ENCODE results near the gene PCMTD2. TPM values are rescaled to one million over a fixed set of nuclear protein-coding genes. Genes with fewer than 3 reads are reported as not detected.
"Not testable (repeated sequence)": the region's sequence is repeated elsewhere in the genome, so short reads cannot be mapped to it uniquely, and the experiment has no call there.

PCMTD2 gene
- total and polyA plus RNA-seq, 5 experiments from 2014 or later = 63.1 to 231 (median 80.2) TPM

- Mint-ChIP-seq H3K36me3 (no peaks in the 10 kb centered on the region), H3K27me3 (peaks cover 0 to 6% (median 0%) of the 10 kb centered on the region in 5 donors), H3K4me1 (peaks cover 8 to 40% (median 13%) of the 10 kb centered on the region in 4 donors), H3K4me3 (peak overlapping the region in 8 of 10 donors; percentile 28 to 66 (median 52)), H3K9me3 (no peaks in the 10 kb centered on the region), H3K27ac (peak overlapping the region in 7 of 10 donors; percentile 9 to 70 (median 55))
- peak; percentile 63 to 84 for ATAC-seq
- peak in 4 of 10 donors; percentile 10 to 40 (median 30) for DNase-seq
- POLR2A ChIA-PET = no interaction called here
These were observed 28.6 kb upstream of the PCMTD2 start for GRCh38 chr20:64226686-64227580.

DNA sequence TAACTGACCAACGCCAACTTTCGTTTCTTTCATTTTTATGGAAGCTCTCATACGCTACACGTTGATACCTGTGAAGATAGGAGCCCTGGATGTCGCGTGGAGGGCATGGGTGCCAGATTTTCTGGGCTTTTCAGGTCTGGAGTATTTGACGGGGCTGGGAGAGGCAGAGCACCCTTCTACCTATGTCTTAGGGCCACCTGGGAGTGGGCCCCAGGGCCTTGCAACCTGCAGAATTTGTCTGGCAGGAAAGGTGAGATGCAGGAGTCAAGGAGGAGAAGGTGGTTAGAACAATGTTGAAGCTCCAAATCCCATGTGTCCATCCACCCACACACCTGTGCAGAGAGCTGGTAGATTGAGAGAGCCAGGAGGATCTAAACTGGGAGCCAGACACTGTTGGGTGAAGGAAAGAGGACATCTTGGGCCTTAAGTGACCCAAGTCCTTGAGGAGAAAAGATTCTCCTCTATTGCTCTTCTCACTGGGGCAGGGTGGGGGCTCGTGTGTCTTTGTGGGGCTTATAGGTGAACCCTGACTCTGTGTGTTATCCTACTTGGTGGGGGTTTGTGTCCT is 27.4 kb upstream of the PCMTD2 start:
- H3K4me3 Mint-ChIP-seq = peak overlapping the region in 3 of 10 donors; percentile 7 to 39 (median 18)
- peak overlapping the region in 3 of 10 donors; percentile 32 to 68 (median 67) for H3K27ac Mint-ChIP-seq
- no peak for ATAC-seq
- H3K27me3 Mint-ChIP-seq = peaks cover 0 to 3% (median 0%) of the 10 kb centered on the region in 5 donors
- peaks cover 10 to 45% (median 13%) of the 10 kb centered on the region in 4 donors for H3K4me1 Mint-ChIP-seq
- H3K9me3 Mint-ChIP-seq = no peaks in the 10 kb centered on the region
- POLR2A ChIA-PET = interaction anchor here (0.9 to 1.7 kb wide), 2 partner anchors 28 to 52 kb away, joined by 3 to 6 read pairs; partner anchors contain the start of gene PCMTD2
- no peak for DNase-seq
- H3K36me3 Mint-ChIP-seq = no peaks in the 10 kb centered on the region

DNA sequence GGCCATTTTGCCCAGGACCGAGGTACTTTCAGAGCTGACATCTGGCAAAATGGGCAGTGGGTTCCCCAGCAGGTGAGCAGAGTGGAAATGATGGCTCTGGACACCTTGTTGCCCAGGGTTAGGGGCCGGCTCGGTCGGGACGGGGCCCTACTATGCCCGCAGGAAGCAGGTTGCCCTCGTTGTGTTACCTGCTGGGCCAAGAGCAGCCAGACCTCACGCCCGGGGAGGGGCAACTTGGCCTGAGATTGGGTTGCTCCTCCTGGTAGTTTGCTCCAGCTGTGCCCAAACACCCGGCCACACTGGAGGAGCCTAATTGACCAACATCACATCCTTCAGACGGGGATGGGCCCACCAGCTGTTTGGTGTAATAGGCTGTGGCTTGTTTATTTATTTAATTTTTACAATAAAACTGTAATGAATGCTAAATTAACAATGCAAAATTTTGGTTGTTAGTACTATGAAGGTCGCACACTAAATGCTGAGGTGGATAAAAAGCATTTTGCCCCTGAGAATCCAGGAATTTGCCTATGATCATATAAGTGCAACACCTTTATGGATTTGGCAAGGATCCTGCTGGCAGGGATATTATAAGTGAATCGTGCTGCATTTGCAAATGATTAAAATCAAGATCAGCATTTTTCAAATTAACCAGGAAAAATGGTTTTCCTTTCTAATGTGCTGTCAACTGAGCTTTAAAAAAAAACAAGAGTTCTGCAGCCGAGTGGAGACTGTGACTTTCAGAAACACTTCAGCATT is 26.6 kb upstream of the PCMTD2 start:
- DNase-seq = no peak
- peaks cover 17 to 48% (median 20%) of the 10 kb centered on the region in 4 donors for H3K4me1 Mint-ChIP-seq

DNA sequence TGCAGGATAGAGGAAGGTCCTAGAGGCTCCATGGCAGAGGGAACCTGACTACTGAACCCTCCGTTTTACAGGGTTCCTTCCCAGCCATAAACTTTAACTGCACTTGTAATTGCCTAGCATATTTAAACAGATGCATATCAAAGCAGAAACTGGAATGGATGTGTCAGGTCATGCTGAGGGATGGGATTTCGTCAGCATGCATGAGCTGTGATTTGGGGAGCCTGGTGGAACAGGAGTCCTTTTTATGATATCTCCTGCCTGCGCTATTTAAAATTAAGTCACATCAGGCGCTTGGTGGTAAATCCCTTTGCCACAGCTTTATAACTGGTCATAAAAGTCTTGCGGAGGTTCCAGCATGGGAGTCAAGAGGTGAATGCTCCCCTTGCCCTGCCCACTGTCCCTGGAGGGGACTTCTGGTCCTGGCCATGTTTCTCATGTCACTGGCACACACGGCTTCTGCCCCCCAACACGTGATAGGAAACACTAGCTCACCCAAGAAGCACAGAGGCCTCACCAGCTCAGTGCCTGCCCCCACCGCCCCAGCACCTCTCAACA is 26.0 kb upstream of the PCMTD2 start:
- POLR2A ChIA-PET = interaction anchor here (1.7 kb wide), 1 partner anchor 26 kb away, joined by 6 read pairs; the partner anchor contains the start of gene PCMTD2
- peak overlapping the region in 3 of 10 donors; percentile 39 to 77 (median 55) for H3K27ac Mint-ChIP-seq

More for the DNA sequence above, 26.6 kb upstream of the PCMTD2 start:
- no peaks in the 10 kb centered on the region for H3K9me3 Mint-ChIP-seq
- no peak overlapping the region for H3K4me3 Mint-ChIP-seq
- H3K36me3 Mint-ChIP-seq = no peaks in the 10 kb centered on the region
- no peaks in the 10 kb centered on the region for H3K27me3 Mint-ChIP-seq
- POLR2A ChIA-PET = interaction anchor here (0.9 to 1.7 kb wide), 2 partner anchors 27 to 51 kb away, joined by 3 to 6 read pairs; partner anchors contain the start of gene PCMTD2
- no peak for ATAC-seq
- H3K27ac Mint-ChIP-seq = no peak overlapping the region

DNA sequence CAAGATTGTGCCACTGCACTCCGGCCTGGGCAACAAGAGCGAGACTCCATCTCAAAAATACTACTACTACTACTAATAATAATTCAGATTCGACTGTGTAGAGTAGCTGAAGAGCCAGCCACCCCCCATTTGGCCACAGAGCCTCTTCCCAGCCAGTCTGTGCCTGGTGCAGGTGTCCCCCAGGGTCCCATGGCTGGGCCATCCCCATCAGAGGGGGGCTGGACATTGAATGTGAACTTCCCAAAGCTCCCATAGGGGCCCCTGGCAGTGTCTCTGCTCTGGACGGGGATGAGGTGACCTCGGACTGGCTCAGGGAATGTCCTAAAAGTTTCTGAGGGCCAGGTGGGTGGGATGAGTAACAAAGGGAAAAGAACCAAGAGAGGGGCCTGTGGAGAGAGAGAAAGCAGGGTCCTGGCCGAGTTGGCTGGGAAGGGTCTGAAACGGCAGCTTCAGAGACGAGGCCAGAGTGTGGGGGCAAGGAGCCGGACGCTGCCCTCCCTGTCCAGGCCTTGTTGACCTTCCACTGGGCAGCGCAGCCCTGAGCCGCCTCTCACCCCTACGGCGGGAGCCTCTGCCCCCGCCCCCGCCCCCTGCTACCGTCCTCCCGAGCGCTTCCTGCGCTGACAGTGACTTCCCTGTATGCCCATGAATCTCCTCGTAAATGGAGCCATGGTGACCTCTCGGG is 24.9 kb upstream of the PCMTD2 start:
- Mint-ChIP-seq H3K27ac (no peak overlapping the region), H3K4me3 (no peak overlapping the region), H3K36me3 (no peaks in the 10 kb centered on the region), H3K9me3 (no peaks in the 10 kb centered on the region), H3K4me1 (peaks cover 17 to 42% (median 22%) of the 10 kb centered on the region in 4 donors), H3K27me3 (no peaks in the 10 kb centered on the region)
- DNase-seq = peak in 1 of 10 donors; percentile 34
- ATAC-seq = no peak
- POLR2A ChIA-PET = no interaction called here

More for the DNA sequence above, 26.0 kb upstream of the PCMTD2 start:
- Mint-ChIP-seq H3K4me1 (peaks cover 17 to 45% (median 22%) of the 10 kb centered on the region in 4 donors), H3K9me3 (no peaks in the 10 kb centered on the region), H3K36me3 (no peaks in the 10 kb centered on the region), H3K4me3 (no peak overlapping the region), H3K27me3 (no peaks in the 10 kb centered on the region)
- ATAC-seq (no peak), DNase-seq (no peak)

- Mint-ChIP-seq H3K27me3 (no peaks in the 10 kb centered on the region), H3K27ac (no peak overlapping the region), H3K4me3 (no peak overlapping the region), H3K4me1 (peaks cover 14 to 32% (median 20%) of the 10 kb centered on the region in 4 donors), H3K36me3 (no peaks in the 10 kb centered on the region), H3K9me3 (no peaks in the 10 kb centered on the region)
- DNase-seq (no peak), ATAC-seq (no peak)
- POLR2A ChIA-PET = no interaction called here
These were observed 23.7 kb upstream of the PCMTD2 start for GRCh38 chr20:64231621-64232550.

DNA sequence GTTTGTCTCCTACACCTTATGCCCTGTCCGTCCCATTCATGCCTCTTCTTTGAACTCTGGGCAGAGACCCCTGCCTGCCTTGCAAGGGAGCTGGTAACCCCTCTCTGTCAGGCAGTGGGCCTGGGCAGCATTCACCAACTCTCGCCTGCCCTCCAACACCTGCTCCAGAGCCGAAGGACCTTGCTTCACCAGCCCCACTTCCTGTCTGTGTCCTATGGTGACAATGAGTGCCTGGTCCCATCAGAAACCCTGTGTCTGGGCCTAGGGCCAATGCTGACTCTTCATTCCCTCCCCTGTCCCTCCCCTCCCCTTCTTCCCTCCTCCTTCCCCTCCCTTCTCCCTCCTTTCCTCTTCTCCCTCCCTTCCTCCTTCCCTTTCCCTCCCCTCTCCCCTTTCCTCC is 22.8 kb upstream of the PCMTD2 start:
- ATAC-seq = no peak
- H3K27ac Mint-ChIP-seq = peak overlapping the region in 5 of 10 donors; percentile 35 to 88 (median 86)
- H3K4me1 Mint-ChIP-seq = peaks cover 15 to 26% (median 16%) of the 10 kb centered on the region in 4 donors
- no peak overlapping the region for H3K4me3 Mint-ChIP-seq
- no peaks in the 10 kb centered on the region for H3K36me3 Mint-ChIP-seq
- DNase-seq = no peak
- H3K9me3 Mint-ChIP-seq = no peaks in the 10 kb centered on the region
- H3K27me3 Mint-ChIP-seq = peaks cover 0 to 2% (median 0%) of the 10 kb centered on the region in 5 donors
- POLR2A ChIA-PET = no interaction called here

DNA sequence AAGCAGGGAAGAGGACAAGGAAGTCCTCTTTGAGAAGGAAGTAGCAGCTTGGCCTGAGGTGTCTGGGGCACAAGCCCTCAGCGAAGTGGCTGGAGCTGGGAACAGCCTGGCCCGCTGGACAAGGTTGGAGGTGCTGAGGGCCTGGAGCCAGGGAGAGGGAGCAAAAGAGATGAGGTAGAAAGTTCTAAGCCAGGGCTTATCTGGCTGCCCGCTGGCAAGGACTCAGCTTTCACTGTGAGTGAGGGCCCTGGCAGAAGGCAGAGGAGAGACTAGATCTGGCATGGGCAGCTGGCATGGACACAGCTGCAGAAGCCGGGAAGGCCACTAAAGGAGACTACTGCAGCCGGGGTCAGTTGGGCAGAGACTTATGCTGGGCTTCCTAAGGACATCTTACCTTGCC is 21.8 kb upstream of the PCMTD2 start:
- Mint-ChIP-seq H3K4me3 (peak overlapping the region in 1 of 10 donors; percentile 2), H3K36me3 (no peaks in the 10 kb centered on the region), H3K4me1 (peaks cover 8 to 19% (median 10%) of the 10 kb centered on the region in 4 donors), H3K27me3 (peaks cover 0 to 2% (median 0%) of the 10 kb centered on the region in 5 donors), H3K9me3 (no peaks in the 10 kb centered on the region), H3K27ac (peak overlapping the region in 6 of 10 donors; percentile 2 to 87 (median 26))
- peak in 1 of 10 donors; percentile 27 for DNase-seq
- POLR2A ChIA-PET = no interaction called here
- no peak for ATAC-seq

DNA sequence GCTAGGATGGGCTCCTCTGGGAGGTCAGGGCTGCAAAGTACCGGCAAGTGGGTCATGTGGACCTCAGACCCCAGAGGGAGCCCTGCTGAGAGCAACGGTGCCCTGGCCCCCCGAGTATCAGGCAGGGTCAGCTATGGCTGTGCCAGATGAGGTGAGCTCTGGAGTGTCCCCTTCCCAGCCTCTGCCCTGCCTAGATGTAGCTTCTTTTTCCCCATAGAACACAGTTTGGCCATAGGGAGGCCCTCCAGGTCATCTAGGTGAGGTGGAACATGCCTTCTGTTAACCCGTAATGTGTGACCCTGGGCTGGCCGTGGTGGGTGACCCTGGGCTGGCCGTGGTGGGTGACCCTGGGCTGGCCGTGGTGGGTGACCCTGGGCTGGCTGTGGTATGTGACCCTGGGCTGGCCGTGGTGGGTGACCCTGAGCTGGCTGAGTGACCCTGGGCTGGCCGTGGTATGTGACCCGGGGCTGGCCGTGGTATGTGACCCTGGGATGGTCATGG is 21.2 kb upstream of the PCMTD2 start:
- POLR2A ChIA-PET = no interaction called here
- Mint-ChIP-seq H3K36me3 (no peaks in the 10 kb centered on the region), H3K4me1 (peaks cover 8 to 19% (median 10%) of the 10 kb centered on the region in 4 donors), H3K27ac (peak overlapping the region in 1 of 10 donors; percentile 10), H3K9me3 (no peaks in the 10 kb centered on the region), H3K4me3 (no peak overlapping the region), H3K27me3 (peaks cover 0 to 2% (median 0%) of the 10 kb centered on the region in 5 donors)
- no peak for ATAC-seq
- DNase-seq = peak in 1 of 10 donors; percentile 32

DNA sequence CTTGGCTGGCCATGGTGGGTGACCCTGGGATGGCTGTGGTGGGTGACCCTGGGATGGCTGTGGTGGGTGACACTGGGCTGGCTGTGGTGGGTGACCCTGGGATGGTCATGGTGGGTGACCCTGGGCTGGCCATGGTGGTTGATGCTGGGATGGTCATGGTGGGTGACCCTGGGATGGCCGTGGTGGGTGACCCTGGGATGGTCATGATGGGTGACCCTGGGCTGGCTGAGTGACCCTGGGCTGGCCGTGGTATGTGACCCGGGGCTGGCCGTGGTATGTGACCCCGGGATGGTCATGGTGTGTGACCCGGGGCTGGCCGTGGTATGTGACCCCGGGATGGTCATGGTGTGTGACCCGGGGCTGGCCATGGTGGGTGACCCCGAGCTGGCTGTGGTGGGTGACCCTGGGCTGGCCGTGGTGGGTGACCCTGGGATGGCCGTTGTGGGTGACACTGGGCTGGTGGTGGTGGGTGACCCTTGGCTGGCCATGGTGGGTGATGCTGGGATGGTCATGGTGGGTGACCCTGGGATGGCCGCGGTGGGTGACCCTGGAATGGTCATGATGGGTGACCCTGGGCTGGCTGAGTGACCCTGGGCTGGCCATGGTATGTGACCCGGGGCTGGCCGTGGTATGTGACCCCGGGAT is 20.5 kb upstream of the PCMTD2 start:
- peak in 1 of 10 donors; percentile 24 for DNase-seq
- POLR2A ChIA-PET, H3K27ac Mint-ChIP-seq, H3K36me3 Mint-ChIP-seq, H3K27me3 Mint-ChIP-seq, H3K9me3 Mint-ChIP-seq, H3K4me3 Mint-ChIP-seq, ATAC-seq: not testable (repeated sequence)
- H3K4me1 Mint-ChIP-seq = peaks cover 8 to 15% (median 10%) of the 10 kb centered on the region in 4 donors

All from naive thymus-derived CD8-positive, alpha-beta T cell (primary cell).